CD14-positive monocyte (primary cell): ENCODE data around the gene FHIT. TPM values are rescaled to one million over a fixed set of nuclear protein-coding genes. Genes with fewer than 3 reads are reported as not detected.

Experiments used
- DNase-seq, 3 donors: peaks; one replicate each; pipeline ENCODE4 v3.0.0-alpha.2; 2011 to 2022
- H2AFZ ChIP-seq: 2 replicates; pipeline ENCODE4 v1.6.0; 2012; ENCODE audit warnings: mild to moderate bottlenecking, low read depth, low read length, inconsistent platforms; ENCODE audit not compliant: insufficient read depth, poor library complexity, severe bottlenecking
- H3K27ac ChIP-seq, 2 donors: 1 replicate in 1 of 2; 2 replicates in 1 of 2; pipeline ENCODE4 v1.5.1; 2012 to 2013; ENCODE audit warnings: low read length in 2 of 2, control low read depth in 1 of 2, inconsistent platforms in 1 of 2, low read depth in 1 of 2, mild to moderate bottlenecking in 1 of 2
- H3K27me3 ChIP-seq, 2 donors: one replicate each; pipeline versions ENCODE4 v1.6.0 to v1.6.1; 2011 to 2013; ENCODE audit warnings: low read length in 2 of 2; ENCODE audit not compliant: control insufficient read depth in 2 of 2, insufficient read depth in 2 of 2
- H3K36me3 ChIP-seq, 2 donors: replicated peaks in 1 of 2; 1 replicate in 1 of 2; 2 replicates in 1 of 2; pipeline versions ENCODE4 v1.5.1 to v1.6.1; 2012 to 2013; ENCODE audit warnings: low read length in 2 of 2, control low read depth in 1 of 2, inconsistent platforms in 1 of 2, mild to moderate bottlenecking in 1 of 2; ENCODE audit not compliant: insufficient read depth in 2 of 2, control insufficient read depth in 1 of 2
- H3K4me1 ChIP-seq, 2 donors: 1 replicate in 1 of 2; 2 replicates in 1 of 2; pipeline versions ENCODE4 v1.5.1 to v1.6.1; 2012 to 2013; ENCODE audit warnings: low read length in 2 of 2, control low read depth in 1 of 2, inconsistent platforms in 1 of 2, mild to moderate bottlenecking in 1 of 2, moderate library complexity in 1 of 2; ENCODE audit not compliant: insufficient read depth in 2 of 2, control insufficient read depth in 1 of 2
- H3K4me2 ChIP-seq: replicated peaks from 2 replicates; pipeline ENCODE3; 2012; ENCODE audit warnings: low read length, moderate library complexity, mild to moderate bottlenecking; ENCODE audit not compliant: poor library complexity, severe bottlenecking; ENCODE audit errors: extremely low read depth
- H3K4me3 ChIP-seq, 3 experiments: fragments of 200-600 bp in 1 of 3; sonication (generic) in 1 of 3; replicated peaks in 1 of 3; 1 replicate in 2 of 3; 2 replicates in 1 of 3; pipeline ENCODE4 v1.5.1; 2011 to 2013; ENCODE audit warnings: low read length in 3 of 3, mild to moderate bottlenecking in 3 of 3, control low read depth in 2 of 3, low read depth in 2 of 3, inconsistent platforms in 1 of 3, moderate library complexity in 1 of 3
- H3K79me2 ChIP-seq: 2 replicates; pipeline ENCODE4 v1.6.0; 2012; ENCODE audit warnings: mild to moderate bottlenecking, control low read depth, inconsistent platforms, low read length, moderate library complexity; ENCODE audit not compliant: insufficient read depth
- H3K9ac ChIP-seq: 2 replicates; pipeline ENCODE4 v1.6.0; 2017; ENCODE audit warnings: low read length, mild to moderate bottlenecking; ENCODE audit not compliant: insufficient read depth, poor library complexity, severe bottlenecking
- H3K9me3 ChIP-seq, 2 donors: replicated peaks in 1 of 2; 1 replicate in 1 of 2; 2 replicates in 1 of 2; pipeline versions ENCODE4 v1.5.1 to v1.6.1; 2012 to 2013; ENCODE audit warnings: low read length in 2 of 2, control low read depth in 1 of 2; ENCODE audit not compliant: control insufficient read depth in 1 of 2, insufficient read depth in 1 of 2
- H4K20me1 ChIP-seq: 2 replicates; pipeline ENCODE4 v1.6.0; 2012; ENCODE audit warnings: mild to moderate bottlenecking, low read length, control low read depth, moderate library complexity; ENCODE audit not compliant: insufficient read depth
- H3K27ac Mint-ChIP-seq, 7 donors: one replicate each; pipeline ENCODE4 v1.8.0; 2020; ENCODE audit warnings: mild to moderate bottlenecking in 7 of 7, mixed read lengths in 7 of 7, moderate library complexity in 6 of 7, inconsistent platforms in 2 of 7
- H3K27me3 Mint-ChIP-seq, 3 donors: one replicate each; pipeline ENCODE4 v1.8.0; 2021 to 2022; ENCODE audit warnings: low read depth in 3 of 3, mild to moderate bottlenecking in 3 of 3, mixed read lengths in 3 of 3, moderate library complexity in 3 of 3, inconsistent platforms in 1 of 3
- H3K36me3 Mint-ChIP-seq, 2 donors: one replicate each; pipeline ENCODE4 v1.8.0; 2020; ENCODE audit warnings: mixed read lengths in 2 of 2, inconsistent platforms in 1 of 2, mild to moderate bottlenecking in 1 of 2
- H3K4me1 Mint-ChIP-seq: one replicate; pipeline ENCODE4 v1.8.0; 2020; ENCODE audit warnings: mild to moderate bottlenecking, mixed read lengths
- H3K4me3 Mint-ChIP-seq, 2 donors: one replicate each; pipeline ENCODE4 v1.8.0; 2020; ENCODE audit warnings: mild to moderate bottlenecking in 2 of 2, mixed read lengths in 2 of 2, moderate library complexity in 1 of 2
- H3K9me3 Mint-ChIP-seq, 7 donors: one replicate each; pipeline ENCODE4 v1.8.0; 2020 to 2022; ENCODE audit warnings: mixed read lengths in 7 of 7, mild to moderate bottlenecking in 6 of 7, moderate library complexity in 6 of 7, inconsistent platforms in 2 of 7
- CTCF ChIP-seq: fragments of 200-600 bp; IDR thresholded peaks from one replicate; pipeline ENCODE4 v1.8.0; 2022; ENCODE audit warnings: antibody characterized with exemption, mild to moderate bottlenecking
- WGBS: methylation state at CpG from one replicate; pipeline ENCODE4 v1.1.5; 2013; ENCODE audit warnings: missing lambda C conversion rate; ENCODE audit not compliant: insufficient coverage; 5-methylcytosine and 5-hydroxymethylcytosine counted together
- intact Hi-C, 2 donors: fragments of 100-400 bp; cut with micrococcal nuclease; formaldehyde crosslinking; loops; one replicate each; pipeline versions ENCODE4 v1.15.0 to v1.15.1; 2023
- polyA plus RNA-seq, 3 donors: library from polyadenylated mRNA; depleted of rRNA in 1 of 3; unstranded in 2 of 3; stranded (reverse) in 1 of 3; fragments of 300-500 nt in 2 of 3; fragments of >200 nt in 1 of 3; fragmentation: Illumina TruSeq in 2 of 3; gene quantifications; 1 replicate in 2 of 3; 2 replicates in 1 of 3; pipeline ENCODE4 v1.2.3, GENCODE V29; 2012 to 2021

The FHIT gene
- polyA plus RNA-seq, 3 donors: 1.7 to 3.4 (median 3.2) TPM

GRCh38 chr3:59995563-59995962 is 1255.7 kb downstream of the FHIT start:
- no peaks in the 10 kb centered on the region for H3K9me3 ChIP-seq
- H3K4me1 Mint-ChIP-seq: no peaks in the 10 kb centered on the region
- no peak for TF ChIP-seq CTCF
- intact Hi-C loops: no loop called here
- H3K27ac Mint-ChIP-seq: no peak overlapping the region
- H3K27me3 Mint-ChIP-seq: peaks cover 0 to 1% (median 0%) of the 10 kb centered on the region in 3 donors
- H3K27me3 ChIP-seq: no peaks in the 10 kb centered on the region
- H3K9ac ChIP-seq: no peak overlapping the region
- H3K36me3 ChIP-seq: no peaks in the 10 kb centered on the region
- no peaks in the 10 kb centered on the region for H3K9me3 Mint-ChIP-seq
- WGBS: 93% methylated on average over 2 of the region's 4 CpGs
- H3K79me2 ChIP-seq: no peaks in the 10 kb centered on the region
- no peaks in the 10 kb centered on the region for H4K20me1 ChIP-seq
- no peak overlapping the region for H3K27ac ChIP-seq
- no peak overlapping the region for H3K4me3 Mint-ChIP-seq
- H2AFZ ChIP-seq: no peak overlapping the region
- H3K4me3 ChIP-seq: no peak overlapping the region
- no peaks in the 10 kb centered on the region for H3K4me1 ChIP-seq
- no peaks in the 10 kb centered on the region for H3K36me3 Mint-ChIP-seq
- H3K4me2 ChIP-seq: no peak overlapping the region
- DNase-seq: no peak

- Mint-ChIP-seq H3K4me3 (no peak overlapping the region), H3K27ac (no peak overlapping the region), H3K27me3 (peaks cover 0 to 1% (median 0%) of the 10 kb centered on the region in 3 donors), H3K9me3 (no peaks in the 10 kb centered on the region), H3K4me1 (no peaks in the 10 kb centered on the region), H3K36me3 (no peaks in the 10 kb centered on the region)
- TF ChIP-seq CTCF: no peak
- H3K4me1 ChIP-seq: no peaks in the 10 kb centered on the region
- no peaks in the 10 kb centered on the region for H3K36me3 ChIP-seq
- WGBS: 87% methylated on average over 3 of the region's 6 CpGs
- no peaks in the 10 kb centered on the region for H3K9me3 ChIP-seq
- no peak overlapping the region for H3K27ac ChIP-seq
- no peak overlapping the region for H2AFZ ChIP-seq
- H3K9ac ChIP-seq: no peak overlapping the region
- no peaks in the 10 kb centered on the region for H3K27me3 ChIP-seq
- no peaks in the 10 kb centered on the region for H3K79me2 ChIP-seq
- H4K20me1 ChIP-seq: no peaks in the 10 kb centered on the region
- no peak overlapping the region for H3K4me2 ChIP-seq
- DNase-seq: no peak
- intact Hi-C loops: no loop called here
- H3K4me3 ChIP-seq: no peak overlapping the region
Measured at GRCh38 chr3:59994732-59995304, 1256.4 kb downstream of the FHIT start.
